ENCODE results near the gene IL22.

- TF ChIP-seq CTCF (IDR thresholded peaks at IDR 0.05 in 2 of 3, conservative IDR thresholded peaks at IDR 0.05 in 1 of 3; ENCODE audit: insufficient read depth in 2 of 3, low read depth in 1 of 3, low read length in 3 of 3) = no peak
- TF ChIP-seq ZC3H4 (CRISPR knock-in tag; IDR thresholded peaks at IDR 0.05; ENCODE audit: borderline replicate concordance) = no peak
These were observed 44.5 kb upstream of the IL22 start for GRCh38 chr12:68297929-68298328.
